BJ (cell line): ENCODE results near the gene SLC34A1. TPM values are rescaled to one million over a fixed set of nuclear protein-coding genes. Genes with fewer than 3 reads are reported as not detected.

Experiments used
- CTCF ChIA-PET: fragments of 350-600 bp; formaldehyde crosslinking; extraction: SDS; loops from one replicate; lab custom pipeline; 2021; ENCODE audit warnings: antibody characterized with exemption, inconsistent platforms; lab: Yijun Ruan, JAX
- POLR2A ChIA-PET: fragments of 300-600 bp; sonication (Branson Sonifier 250); formaldehyde crosslinking; extraction: SDS; loops from one replicate; lab custom pipeline; 2021; ENCODE audit warnings: antibody characterized with exemption; lab: Charles Lee
- DNase-seq: peaks from one replicate; pipeline ENCODE4 v3.0.0-alpha.2; 2011; ENCODE audit warnings: low read depth
- H3K27me3 ChIP-seq: 2 replicates; pipeline ENCODE4 v1.6.0; 2011; ENCODE audit warnings: low read length; ENCODE audit not compliant: control insufficient read depth, insufficient read depth
- H3K36me3 ChIP-seq: 2 replicates; pipeline ENCODE4 v1.5.1; 2011; ENCODE audit warnings: low read length; ENCODE audit not compliant: control insufficient read depth, insufficient read depth
- H3K4me3 ChIP-seq: 2 replicates; pipeline ENCODE4 v1.5.1; 2011; ENCODE audit warnings: low read depth, mild to moderate bottlenecking, control low read depth, low read length
- polyA plus RNA-seq: library from polyadenylated mRNA; depleted of rRNA; stranded (reverse); fragments of >200 nt; gene quantifications from 2 replicates; pipeline ENCODE4 v1.2.3, GENCODE V29; 2011
- TF ChIP-seq, protein P1 (sequence below): IDR thresholded peaks from 2 replicates; pipeline ENCODE4 v1.5.1; 2011; ENCODE audit warnings: low read depth, mild to moderate bottlenecking, control low read depth, inconsistent platforms, low read length, moderate library complexity; ENCODE audit not compliant: insufficient read depth

SLC34A1 gene
- polyA plus RNA-seq, 1 experiment, result not detected

- ChIA-PET CTCF (interaction anchor here (0.9 to 5.7 kb wide), 10 partner anchors 8 to 299 kb away, joined by 3 to 50 read pairs (median 10); partner anchors contain the start of genes RGS14 and SLC34A1), POLR2A (no interaction called here)
- H3K27me3 ChIP-seq, result no peaks in the 10 kb centered on the region; the same call in none of the 2 replicates
- H3K36me3 ChIP-seq, result no peaks in the 10 kb centered on the region
- peak overlapping the region; percentile 49 for H3K4me3 ChIP-seq
- TF ChIP-seq, protein P1, sequence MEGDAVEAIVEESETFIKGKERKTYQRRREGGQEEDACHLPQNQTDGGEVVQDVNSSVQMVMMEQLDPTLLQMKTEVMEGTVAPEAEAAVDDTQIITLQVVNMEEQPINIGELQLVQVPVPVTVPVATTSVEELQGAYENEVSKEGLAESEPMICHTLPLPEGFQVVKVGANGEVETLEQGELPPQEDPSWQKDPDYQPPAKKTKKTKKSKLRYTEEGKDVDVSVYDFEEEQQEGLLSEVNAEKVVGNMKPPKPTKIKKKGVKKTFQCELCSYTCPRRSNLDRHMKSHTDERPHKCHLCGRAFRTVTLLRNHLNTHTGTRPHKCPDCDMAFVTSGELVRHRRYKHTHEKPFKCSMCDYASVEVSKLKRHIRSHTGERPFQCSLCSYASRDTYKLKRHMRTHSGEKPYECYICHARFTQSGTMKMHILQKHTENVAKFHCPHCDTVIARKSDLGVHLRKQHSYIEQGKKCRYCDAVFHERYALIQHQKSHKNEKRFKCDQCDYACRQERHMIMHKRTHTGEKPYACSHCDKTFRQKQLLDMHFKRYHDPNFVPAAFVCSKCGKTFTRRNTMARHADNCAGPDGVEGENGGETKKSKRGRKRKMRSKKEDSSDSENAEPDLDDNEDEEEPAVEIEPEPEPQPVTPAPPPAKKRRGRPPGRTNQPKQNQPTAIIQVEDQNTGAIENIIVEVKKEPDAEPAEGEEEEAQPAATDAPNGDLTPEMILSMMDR, result no peak
- DNase-seq, result no peak
Measured at GRCh38 chr5:177371120-177372033, 12.9 kb upstream of the SLC34A1 start.

DNA sequence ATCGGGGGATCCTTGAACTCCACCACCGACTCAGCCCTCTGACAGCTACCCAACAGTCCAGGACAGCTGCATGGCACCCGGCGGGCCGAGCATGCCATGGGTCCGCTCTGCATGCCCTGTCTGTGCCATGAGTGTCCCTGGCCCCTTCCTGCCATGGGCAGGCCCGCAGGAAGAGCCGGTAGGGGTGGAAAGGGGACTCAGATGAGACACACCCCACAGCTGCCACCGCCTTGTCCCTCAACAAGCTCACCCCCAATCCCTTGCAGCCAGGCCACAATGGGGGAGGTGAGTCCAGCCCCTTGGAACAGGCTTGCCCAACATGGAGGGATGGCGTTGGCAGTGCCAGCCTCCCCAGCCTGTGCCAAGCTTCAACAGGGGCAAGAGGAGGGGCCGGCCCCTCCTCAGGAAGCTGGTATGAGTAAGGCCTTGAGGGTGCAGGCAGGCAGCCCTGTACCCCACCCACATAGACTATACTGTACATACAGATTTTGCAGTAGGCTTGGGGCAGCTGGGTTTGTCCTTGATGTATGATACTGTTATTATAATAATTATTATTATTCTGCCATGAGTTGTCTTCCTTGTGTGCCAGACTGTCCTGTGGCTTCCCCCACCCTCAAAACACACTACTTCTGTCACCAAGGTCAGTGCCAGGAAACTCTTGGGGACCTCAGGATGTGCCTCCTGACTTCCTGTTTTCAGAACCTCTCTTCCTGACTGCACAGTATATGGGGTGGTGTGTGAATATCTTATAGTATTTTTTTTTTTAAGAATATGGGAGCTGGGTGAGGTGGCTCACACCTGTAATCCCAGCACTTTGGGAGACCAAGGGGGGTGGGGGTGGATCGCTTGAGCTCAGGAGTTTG is 12.0 kb upstream of the SLC34A1 start:
- DNase-seq, result no peak
- TF ChIP-seq, protein P1, result no peak
- Histone ChIP-seq H3K4me3 (no peak overlapping the region), H3K27me3 (no peaks in the 10 kb centered on the region; the same call in none of the 2 replicates), H3K36me3 (no peaks in the 10 kb centered on the region)
- CTCF ChIA-PET, result interaction anchor here (0.6 to 5.7 kb wide), 8 partner anchors 7 to 259 kb away, joined by 3 to 50 read pairs (median 4); no protein-coding TSS in a partner anchor
- POLR2A ChIA-PET, result no interaction called here

DNA sequence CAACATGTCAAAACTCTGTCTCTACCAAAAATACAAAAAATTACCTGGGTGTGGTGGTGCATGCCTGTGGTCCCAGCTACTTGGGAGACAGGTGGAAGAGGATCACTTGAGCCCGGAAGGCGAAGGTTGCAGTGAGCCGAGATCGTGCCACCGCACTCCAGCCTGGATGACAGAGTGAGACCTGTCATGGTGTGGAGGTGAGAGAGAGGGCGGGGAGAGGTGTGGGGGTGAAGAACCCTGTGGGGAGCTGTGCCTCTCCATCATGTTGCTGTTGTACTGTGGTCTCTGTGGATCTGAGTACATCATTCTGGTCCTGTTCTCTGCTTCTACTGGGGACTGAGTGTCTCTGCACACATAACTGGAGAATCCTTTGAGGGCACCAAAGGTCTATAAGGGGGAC is 11.3 kb upstream of the SLC34A1 start:
- CTCF ChIA-PET, result interaction anchor here (0.9 to 5.7 kb wide), 7 partner anchors 7 to 259 kb away, joined by 3 to 50 read pairs (median 4); no protein-coding TSS in a partner anchor
- H3K27me3 ChIP-seq, result no peaks in the 10 kb centered on the region; the same call in none of the 2 replicates
- no peaks in the 10 kb centered on the region for H3K36me3 ChIP-seq
- DNase-seq, result no peak
- no peak overlapping the region for H3K4me3 ChIP-seq
- TF ChIP-seq, protein P1, result no peak
- POLR2A ChIA-PET, result no interaction called here

GRCh38 chr5:177373806-177374205 is 10.4 kb upstream of the SLC34A1 start:
- TF ChIP-seq, protein P1, result no peak
- Histone ChIP-seq H3K27me3 (no peaks in the 10 kb centered on the region; the same call in 1 of the 2 replicates), H3K36me3 (no peaks in the 10 kb centered on the region), H3K4me3 (no peak overlapping the region)
- ChIA-PET CTCF (interaction anchor here (0.9 to 5.7 kb wide), 4 partner anchors 13 to 80 kb away, joined by 3 to 50 read pairs (median 4); no protein-coding TSS in a partner anchor), POLR2A (no interaction called here)
- DNase-seq, result no peak
